ENCODE results near the gene CTAG2. TPM values are rescaled to one million over a fixed set of nuclear protein-coding genes. Genes with fewer than 3 reads are reported as not detected.
A peak's percentile ranks its signal among the peaks of the same experiment; 100 is the strongest.
"Not testable (repeated sequence)": the region's sequence is repeated elsewhere in the genome, so short reads cannot be mapped to it uniquely, and the experiment has no call there.

Gene CTAG2
- total and polyA plus RNA-seq, 2 donors (not counting 3 experiments of a cell fraction or from before 2014, with no cell fraction given) = not detected

- H3K36me3 ChIP-seq (ENCODE audit: control insufficient read depth in 2 of 2, extremely low read depth in 1 of 2, insufficient read depth in 2 of 2, low read length in 2 of 2); H3K9ac ChIP-seq (replicated peaks; ENCODE audit: extremely low read depth, insufficient read depth, low read length); H3K4me3 ChIP-seq (replicated peaks in 1 of 3; ENCODE audit: insufficient read depth in 1 of 3, low read depth in 1 of 3, low read length in 3 of 3); H2AFZ ChIP-seq (ENCODE audit: low read depth, low read length); H3K27me3 ChIP-seq (ENCODE audit: control insufficient read depth in 2 of 2, insufficient read depth in 2 of 2, low read length in 2 of 2); H3K4me1 ChIP-seq (ENCODE audit: control insufficient read depth, extremely low read depth, insufficient read depth, low read length); BruUV-seq (replicated peaks); CTCF ChIA-PET; H4K20me1 ChIP-seq (replicated peaks; ENCODE audit: control insufficient read depth, extremely low read depth, insufficient read depth, low read length); DNase-seq (ENCODE audit: low read depth, low spot score); H3K27ac ChIP-seq (ENCODE audit: insufficient read depth, low read depth, low read length); H3K79me2 ChIP-seq (ENCODE audit: control insufficient read depth, insufficient read depth, low read length); H3K9me3 ChIP-seq (replicated peaks; ENCODE audit: control insufficient read depth, insufficient read depth, low read length); intact Hi-C loops (cut with micrococcal nuclease); H3K4me2 ChIP-seq (ENCODE audit: insufficient read depth, low read length); H3K9me1 ChIP-seq (replicated peaks; ENCODE audit: control insufficient read depth, extremely low read depth, insufficient read depth, low read length); FAIRE-seq; POLR2A ChIA-PET; dilution Hi-C loops (cut with MboI; ENCODE audit: extremely low pct_ligation_motif_present, low sequenced_read_pairs): not testable (repeated sequence)
These were observed 24.4 kb downstream of the CTAG2 start for GRCh38 chrX:154628960-154629359.

DNA sequence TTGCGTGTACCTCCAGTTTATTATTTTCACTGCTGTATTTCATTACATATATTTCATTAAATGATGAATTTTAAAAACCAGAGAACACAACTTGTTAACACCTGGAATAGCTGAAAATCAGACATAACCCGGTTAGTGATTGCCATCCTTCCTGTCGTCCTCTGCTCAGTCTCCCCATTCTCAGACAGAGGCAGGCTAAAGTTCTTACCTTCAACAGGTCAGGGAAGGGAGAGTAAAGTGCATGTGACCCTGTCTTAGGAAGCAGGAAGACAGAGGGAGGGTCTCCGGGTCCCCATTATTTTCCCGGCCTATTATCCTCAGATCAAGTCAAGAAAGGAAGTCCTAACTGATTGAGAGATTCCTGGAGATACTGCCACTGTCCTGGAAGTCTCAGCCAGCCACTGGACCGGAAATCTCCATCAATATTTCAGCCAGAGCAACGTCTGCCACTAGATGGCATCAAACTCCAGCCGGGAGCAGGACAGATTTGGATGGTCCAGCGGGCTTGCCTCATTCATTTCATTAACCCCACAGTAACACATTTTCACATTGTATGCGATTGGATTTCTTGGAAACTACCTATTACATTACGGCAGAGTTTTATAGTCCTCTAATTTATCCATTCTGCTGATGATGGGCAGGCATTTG, 32.5 kb downstream of the CTAG2 start:
- H3K79me2 ChIP-seq (ENCODE audit: control insufficient read depth, insufficient read depth, low read length); dilution Hi-C loops (cut with MboI; ENCODE audit: extremely low pct_ligation_motif_present, low sequenced_read_pairs); DNase-seq (ENCODE audit: low read depth, low spot score); H3K4me1 ChIP-seq (ENCODE audit: control insufficient read depth, extremely low read depth, insufficient read depth, low read length); BruUV-seq (replicated peaks); H2AFZ ChIP-seq (ENCODE audit: low read depth, low read length); H3K9me3 ChIP-seq (replicated peaks; ENCODE audit: control insufficient read depth, insufficient read depth, low read length); H3K4me2 ChIP-seq (ENCODE audit: insufficient read depth, low read length); intact Hi-C loops (cut with micrococcal nuclease); H4K20me1 ChIP-seq (replicated peaks; ENCODE audit: control insufficient read depth, extremely low read depth, insufficient read depth, low read length); H3K27ac ChIP-seq (ENCODE audit: insufficient read depth, low read depth, low read length); H3K27me3 ChIP-seq (ENCODE audit: control insufficient read depth in 2 of 2, insufficient read depth in 2 of 2, low read length in 2 of 2); H3K4me3 ChIP-seq (replicated peaks in 1 of 3; ENCODE audit: insufficient read depth in 1 of 3, low read depth in 1 of 3, low read length in 3 of 3); H3K36me3 ChIP-seq (ENCODE audit: control insufficient read depth in 2 of 2, extremely low read depth in 1 of 2, insufficient read depth in 2 of 2, low read length in 2 of 2); H3K9me1 ChIP-seq (replicated peaks; ENCODE audit: control insufficient read depth, extremely low read depth, insufficient read depth, low read length); H3K9ac ChIP-seq (replicated peaks; ENCODE audit: extremely low read depth, insufficient read depth, low read length); POLR2A ChIA-PET; CTCF ChIA-PET: not testable (repeated sequence)
- FAIRE-seq = peak; percentile 99

- H3K9me3 ChIP-seq (replicated peaks; ENCODE audit: control insufficient read depth, insufficient read depth, low read length); H4K20me1 ChIP-seq (replicated peaks; ENCODE audit: control insufficient read depth, extremely low read depth, insufficient read depth, low read length); H2AFZ ChIP-seq (ENCODE audit: low read depth, low read length); H3K27ac ChIP-seq (ENCODE audit: insufficient read depth, low read depth, low read length); DNase-seq (ENCODE audit: low read depth, low spot score); POLR2A ChIA-PET; H3K9ac ChIP-seq (replicated peaks; ENCODE audit: extremely low read depth, insufficient read depth, low read length); H3K4me2 ChIP-seq (ENCODE audit: insufficient read depth, low read length); H3K4me1 ChIP-seq (ENCODE audit: control insufficient read depth, extremely low read depth, insufficient read depth, low read length); H3K9me1 ChIP-seq (replicated peaks; ENCODE audit: control insufficient read depth, extremely low read depth, insufficient read depth, low read length); H3K79me2 ChIP-seq (ENCODE audit: control insufficient read depth, insufficient read depth, low read length); H3K4me3 ChIP-seq (replicated peaks in 1 of 3; ENCODE audit: insufficient read depth in 1 of 3, low read depth in 1 of 3, low read length in 3 of 3); CTCF ChIA-PET; dilution Hi-C loops (cut with MboI; ENCODE audit: extremely low pct_ligation_motif_present, low sequenced_read_pairs); H3K36me3 ChIP-seq (ENCODE audit: control insufficient read depth in 2 of 2, extremely low read depth in 1 of 2, insufficient read depth in 2 of 2, low read length in 2 of 2); intact Hi-C loops (cut with micrococcal nuclease); H3K27me3 ChIP-seq (ENCODE audit: control insufficient read depth in 2 of 2, insufficient read depth in 2 of 2, low read length in 2 of 2); FAIRE-seq; BruUV-seq (replicated peaks): not testable (repeated sequence)
These were observed 34.2 kb downstream of the CTAG2 start, which contains the start of gene CTAG1B for GRCh38 chrX:154619182-154619581. TSS of gene CTAG1B (minus strand) at chrX:154619282. CDS start at chrX:154619218, 64 bp downstream.

- dilution Hi-C loops (cut with MboI; ENCODE audit: extremely low pct_ligation_motif_present, low sequenced_read_pairs) = not testable (repeated sequence)
These were observed 39.8 kb downstream of the CTAG2 start for GRCh38 chrX:154613586-154613985.

More at GRCh38 chrX:154613586-154613985, 39.8 kb downstream of the CTAG2 start:
- DNase-seq (ENCODE audit: low read depth, low spot score); H3K4me3 ChIP-seq (replicated peaks in 1 of 3; ENCODE audit: insufficient read depth in 1 of 3, low read depth in 1 of 3, low read length in 3 of 3); intact Hi-C loops (cut with micrococcal nuclease); H3K27me3 ChIP-seq (ENCODE audit: control insufficient read depth in 2 of 2, insufficient read depth in 2 of 2, low read length in 2 of 2); H3K4me1 ChIP-seq (ENCODE audit: control insufficient read depth, extremely low read depth, insufficient read depth, low read length); H3K9ac ChIP-seq (replicated peaks; ENCODE audit: extremely low read depth, insufficient read depth, low read length); H4K20me1 ChIP-seq (replicated peaks; ENCODE audit: control insufficient read depth, extremely low read depth, insufficient read depth, low read length); H3K9me3 ChIP-seq (replicated peaks; ENCODE audit: control insufficient read depth, insufficient read depth, low read length); H3K79me2 ChIP-seq (ENCODE audit: control insufficient read depth, insufficient read depth, low read length); H3K27ac ChIP-seq (ENCODE audit: insufficient read depth, low read depth, low read length); POLR2A ChIA-PET; H3K36me3 ChIP-seq (ENCODE audit: control insufficient read depth in 2 of 2, extremely low read depth in 1 of 2, insufficient read depth in 2 of 2, low read length in 2 of 2); H3K9me1 ChIP-seq (replicated peaks; ENCODE audit: control insufficient read depth, extremely low read depth, insufficient read depth, low read length); BruUV-seq (replicated peaks); CTCF ChIA-PET; H3K4me2 ChIP-seq (ENCODE audit: insufficient read depth, low read length); H2AFZ ChIP-seq (ENCODE audit: low read depth, low read length): not testable (repeated sequence)
- FAIRE-seq = peak; percentile 71
